GM12878 (cell line): ENCODE results near the gene COX17. TPM values are rescaled to one million over a fixed set of nuclear protein-coding genes. Genes with fewer than 3 reads are reported as not detected.

Experiments
- ATAC-seq: fragments of 200-7000 bp; cut with Tn5 transposase; 3 replicates; pipeline ENCODE4 v1.9.1; 2020; ENCODE audit warnings: mild to moderate bottlenecking, moderate library complexity
- BruUV-seq: library from RNA; stranded (reverse); fragments of 400-500 nt; replicated peaks from 2 replicates; lab custom pipeline; 2021; lab: Mats Ljungman, UMichigan
- CTCF ChIA-PET: fragments of 300-600 bp; sonication (Branson Sonifier 250); formaldehyde crosslinking; extraction: SDS; loops from one replicate; lab custom pipeline; 2021; ENCODE audit warnings: inconsistent platforms; lab: Yijun Ruan, JAX
- POLR2A ChIA-PET: fragments of 350-600 bp; formaldehyde crosslinking; extraction: SDS; loops from one replicate; lab custom pipeline; 2021; ENCODE audit warnings: inconsistent platforms; lab: Charles Lee
- RAD21 ChIA-PET: fragments of 300-600 bp; sonication (Branson Sonifier 250); formaldehyde crosslinking; loops from one replicate; lab custom pipeline; 2023; ENCODE audit warnings: antibody characterized with exemption; ENCODE audit not compliant: unreplicated experiment; lab: Charles Lee
- SMC1A ChIA-PET: fragments of 300-600 bp; sonication (Branson Sonifier 250); formaldehyde crosslinking; loops from one replicate; lab custom pipeline; 2023; ENCODE audit not compliant: unreplicated experiment, uncharacterized antibody; lab: Charles Lee
- DNase-seq: peaks from one replicate; pipeline ENCODE4 v3.0.0-alpha.2; 2011; ENCODE audit warnings: low read depth, low spot score
- FAIRE-seq: peaks from 3 replicates; lab custom pipeline; 2011; peaks lifted over from hg19 to GRCh38; lab: Jason Lieb, UNC
- H2AFZ ChIP-seq: 2 replicates; pipeline ENCODE4 v1.6.0; 2011; ENCODE audit warnings: low read depth, low read length, control low read depth; ENCODE audit not compliant: control insufficient read depth
- H3K27ac ChIP-seq: 2 replicates; pipeline ENCODE4 v1.5.1; 2011; ENCODE audit warnings: control low read depth; ENCODE audit not compliant: control insufficient read depth, insufficient read depth
- H3K27me3 ChIP-seq, 2 experiments: replicated peaks in 1 of 2; 2 replicates each; pipeline versions ENCODE4 v1.6.0 to v1.6.1; 2011; ENCODE audit warnings: low read length in 1 of 2; ENCODE audit not compliant: control insufficient read depth in 2 of 2, insufficient read depth in 2 of 2
- H3K36me3 ChIP-seq, 2 experiments: 2 replicates each; pipeline ENCODE4 v1.5.1; 2011; ENCODE audit warnings: low read length in 1 of 2; ENCODE audit not compliant: control insufficient read depth in 2 of 2, insufficient read depth in 2 of 2
- H3K4me1 ChIP-seq: 2 replicates; pipeline ENCODE4 v1.6.1; 2011; ENCODE audit warnings: mild to moderate bottlenecking, low read length, moderate library complexity, mixed read lengths; ENCODE audit not compliant: control insufficient read depth, insufficient read depth
- H3K4me2 ChIP-seq: 2 replicates; pipeline ENCODE4 v1.6.0; 2011; ENCODE audit warnings: control low read depth; ENCODE audit not compliant: control insufficient read depth, insufficient read depth
- H3K4me3 ChIP-seq: fragments of 200-600 bp; sonication (generic); 2 replicates; pipeline ENCODE4 v1.5.1; 2016
- H3K79me2 ChIP-seq: 2 replicates; pipeline ENCODE4 v1.6.0; 2011; ENCODE audit warnings: low read length; ENCODE audit not compliant: control insufficient read depth, insufficient read depth
- H3K9ac ChIP-seq: 2 replicates; pipeline ENCODE4 v1.8.0; 2011; ENCODE audit warnings: low read length, control low read depth, mixed read lengths; ENCODE audit not compliant: control insufficient read depth, insufficient read depth
- H3K9me3 ChIP-seq: replicated peaks from 3 replicates; pipeline ENCODE4 v1.5.1; 2011; ENCODE audit warnings: mild to moderate bottlenecking, low read length; ENCODE audit not compliant: control insufficient read depth, insufficient read depth
- H4K20me1 ChIP-seq: 2 replicates; pipeline ENCODE4 v1.6.0; 2011; ENCODE audit not compliant: control insufficient read depth, insufficient read depth
- CBX5 ChIP-seq: sonication (generic); IDR thresholded peaks from 2 replicates; pipeline ENCODE4 v1.6.1; 2016; ENCODE audit warnings: low read depth, moderate library complexity, mild to moderate bottlenecking, inconsistent platforms
- EZH2 ChIP-seq: IDR thresholded peaks from 2 replicates; pipeline ENCODE4 v1.6.1; 2012; ENCODE audit warnings: low read depth, mild to moderate bottlenecking, control low read depth, inconsistent platforms, low read length, borderline replicate concordance; ENCODE audit not compliant: control insufficient read depth
- FOXM1 ChIP-seq: IDR thresholded peaks from 2 replicates; pipeline ENCODE4 v1.6.1; 2012; ENCODE audit warnings: low read depth, mild to moderate bottlenecking, inconsistent platforms, low read length, moderate library complexity
- IKZF1 ChIP-seq: fragments of 450-650 bp; conservative IDR thresholded peaks from 2 replicates; pipeline ENCODE4 v1.6.1; 2017; ENCODE audit warnings: antibody characterized with exemption, mild to moderate bottlenecking
- IRF4 ChIP-seq: IDR thresholded peaks from 2 replicates; pipeline ENCODE4 v1.6.1; 2011; ENCODE audit warnings: low read depth, low read length
- KDM1A ChIP-seq: fragments of 200-600 bp; sonication (generic); IDR thresholded peaks from 2 replicates; pipeline ENCODE4 v1.6.1; 2016; ENCODE audit warnings: borderline replicate concordance
- LARP7 ChIP-seq: fragments of 450-650 bp; IDR thresholded peaks from 2 replicates; pipeline ENCODE4 v1.6.1; 2017; ENCODE audit warnings: mild to moderate bottlenecking
- PBX3 ChIP-seq: IDR thresholded peaks from 2 replicates; pipeline ENCODE4 v1.6.1; 2011; ENCODE audit warnings: mild to moderate bottlenecking, low read depth, low read length, moderate library complexity; ENCODE audit not compliant: insufficient replicate concordance
- PML ChIP-seq: IDR thresholded peaks from 2 replicates; pipeline ENCODE4 v1.6.1; 2012; ENCODE audit warnings: low read length, inconsistent platforms
- RAD21 ChIP-seq: IDR thresholded peaks from 2 replicates; pipeline ENCODE4 v1.6.1; 2011; ENCODE audit warnings: mild to moderate bottlenecking, low read depth, low read length, moderate library complexity; ENCODE audit not compliant: insufficient read depth
- SMAD1 ChIP-seq: fragments of 450-650 bp; IDR thresholded peaks from 2 replicates; pipeline ENCODE4 v1.6.1; 2018; ENCODE audit warnings: mild to moderate bottlenecking, low read depth; ENCODE audit not compliant: partially characterized antibody
- SMARCA5 ChIP-seq: fragments of 450-650 bp; IDR thresholded peaks from 2 replicates; pipeline ENCODE4 v1.6.1; 2017; ENCODE audit warnings: mild to moderate bottlenecking
- SMC3 ChIP-seq: IDR thresholded peaks from 2 replicates; pipeline ENCODE4 v1.6.1; 2011; ENCODE audit warnings: low read length, improper control_type of control experiment, borderline replicate concordance
- SREBF1 ChIP-seq: IDR thresholded peaks from 2 replicates; pipeline ENCODE4 v1.6.1; 2012; ENCODE audit warnings: mild to moderate bottlenecking, low read length
- ZNF274 ChIP-seq: IDR thresholded peaks from one replicate; pipeline ENCODE4 v1.8.0; 2011; ENCODE audit not compliant: insufficient read length, insufficient read depth
- ZNF384 ChIP-seq: IDR thresholded peaks from 2 replicates; pipeline ENCODE4 v1.6.1; 2012; ENCODE audit warnings: low read depth, mild to moderate bottlenecking, low read length, improper control_type of control experiment, borderline replicate concordance
- ZNF622 ChIP-seq: fragments of 450-650 bp; IDR thresholded peaks from 2 replicates; pipeline ENCODE4 v1.6.1; 2017; ENCODE audit warnings: mild to moderate bottlenecking, inconsistent platforms
- ZSCAN29 ChIP-seq: fragments of 450-650 bp; IDR thresholded peaks from 2 replicates; pipeline ENCODE4 v1.6.1; 2017; ENCODE audit warnings: mild to moderate bottlenecking, moderate library complexity
- WGBS: methylation state at CpG from one replicate; pipeline ENCODE4 v1.1.6; 2016; ENCODE audit warnings: low lambda C conversion rate; ENCODE audit not compliant: insufficient replicate concordance, insufficient coverage; ENCODE audit errors: missing lambda C conversion rate; 5-methylcytosine and 5-hydroxymethylcytosine counted together
- in situ Hi-C: fragments of 300-500 bp; cut with MboI; formaldehyde crosslinking; loops from 9 replicates; pipeline ENCODE4 v1.14.3; 2018; ENCODE audit warnings: mixed read lengths
- intact Hi-C: fragments of 100-400 bp; cut with micrococcal nuclease; formaldehyde crosslinking; loops from one replicate; pipeline ENCODE4 v1.14.2; 2022; ENCODE audit not compliant: unreplicated experiment
- polyA plus RNA-seq, 11 experiments: library from polyadenylated mRNA; depleted of rRNA in 4 of 11; unstranded in 6 of 11; stranded (reverse) in 5 of 11; fragments of >200 nt; fragmentation: Nextera tagmentation in 4 of 11; fragmentation: Illumina TruSeq in 1 of 11; extraction: Ambion mirVana in 4 of 11; extraction: Trizol in 1 of 11; gene quantifications; 1 replicate in 1 of 11; 2 replicates in 10 of 11; pipeline versions ENCODE4 v1.2.1 to v1.2.3, GENCODE V29; 2011 to 2016; ENCODE audit warnings: inconsistent platforms in 2 of 11, missing spikeins in 2 of 11, low read depth in 1 of 11
- total RNA-seq, 4 experiments: library from RNA; depleted of rRNA in 3 of 4; stranded (reverse); fragments of >200 nt in 3 of 4; fragmentation: Illumina TruSeq in 1 of 4; extraction: Trizol in 1 of 4; gene quantifications; 2 replicates each; pipeline versions ENCODE4 v1.2.1 to v1.2.3, GENCODE V29; 2013 to 2021
- TF ChIP-seq, protein P1 (sequence below), 3 experiments: IDR thresholded peaks in 2 of 3; conservative IDR thresholded peaks in 1 of 3; 2 replicates each; pipeline ENCODE4 v1.5.1; 2011; ENCODE audit warnings: low read depth in 3 of 3, low read length in 3 of 3, mild to moderate bottlenecking in 3 of 3, control low read depth in 2 of 3, moderate library complexity in 2 of 3, inconsistent platforms in 1 of 3, mixed read lengths in 1 of 3; ENCODE audit not compliant: control insufficient read depth in 2 of 3, insufficient read depth in 1 of 3; ENCODE audit errors: extremely low read depth in 1 of 3
- TF ChIP-seq, protein P2 (sequence below): IDR thresholded peaks from 2 replicates; pipeline ENCODE4 v1.6.1; 2011; ENCODE audit warnings: low read depth, mild to moderate bottlenecking, low read length, moderate library complexity, borderline replicate concordance; ENCODE audit errors: extremely low read depth
- TF ChIP-seq, protein P3 (sequence below): IDR thresholded peaks from 2 replicates; pipeline ENCODE4 v1.6.1; 2012; ENCODE audit warnings: low read depth, low read length, improper control_type of control experiment

COX17 gene
- total and polyA plus RNA-seq, 10 of the 15 experiments (the other 5 are each of a cell fraction or from before 2014, with no cell fraction given), result 111 to 717 (median 243) TPM

DNA sequence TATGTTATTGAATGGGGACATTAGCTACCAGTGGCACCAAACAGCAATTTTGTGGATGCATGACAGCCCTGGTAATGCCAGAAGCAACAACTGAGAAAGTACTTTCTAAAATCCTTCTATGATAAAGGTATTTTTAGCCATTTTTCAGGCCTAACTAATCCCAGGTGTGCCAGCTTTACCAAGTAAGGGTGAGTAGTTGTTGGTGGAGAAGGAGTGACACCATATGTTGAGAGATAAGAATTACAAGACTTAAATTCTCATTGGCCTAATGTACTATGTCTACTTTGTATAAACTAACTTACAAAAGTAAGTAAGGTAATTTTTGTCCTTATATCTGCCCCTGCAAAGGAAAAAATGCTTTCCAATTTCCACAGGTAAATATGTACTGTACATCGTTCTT, 4.1 kb upstream of the COX17 start:
- WGBS, result 0% methylated on average over 1 of the region's 1 CpG
- intact Hi-C loops, result loop anchor here (1.0 kb wide), 4 partner anchors 406 to 797 kb away; no protein-coding TSS in a partner anchor
- no TSS peak for BruUV-seq
- H4K20me1 ChIP-seq, result no peaks in the 10 kb centered on the region
- FAIRE-seq (peak; percentile 66), DNase-seq (no peak), ATAC-seq (peak; percentile 39)
- peaks cover 11% of the 10 kb centered on the region for H3K79me2 ChIP-seq
- H3K4me2 ChIP-seq, result no peak overlapping the region
- ChIA-PET CTCF (interaction anchor here (0.6 to 12.2 kb wide), 72 partner anchors 9 to 894 kb away, joined by 3 to 296 read pairs (median 5); partner anchors contain the start of genes B4GALT4, CD80, IGSF11 and TEX55), RAD21 (interaction anchor here (0.6 to 7.7 kb wide), 34 partner anchors 9 to 797 kb away, joined by 3 to 158 read pairs (median 5); partner anchors contain the start of genes B4GALT4, CD80, IGSF11 and TIMMDC1), POLR2A (interaction anchor here (1.1 to 8.3 kb wide), 7 partner anchors 15 to 355 kb away, joined by 3 to 104 read pairs (median 5); no protein-coding TSS in a partner anchor), SMC1A (interaction anchor here (0.7 to 14.0 kb wide), 58 partner anchors 8 to 801 kb away, joined by 3 to 329 read pairs (median 4); partner anchors contain the start of genes ARHGAP31, B4GALT4, CD80 and PLA1A)
- no peak overlapping the region for H3K9ac ChIP-seq
- peaks cover 6% of the 10 kb centered on the region for H3K4me1 ChIP-seq
- no peaks in the 10 kb centered on the region for H3K36me3 ChIP-seq
- H2AFZ ChIP-seq, result peak overlapping the region; percentile 6
- no peaks in the 10 kb centered on the region; the same call in 2 of the 3 replicates for H3K9me3 ChIP-seq
- no peak overlapping the region for H3K4me3 ChIP-seq
- in situ Hi-C loops, result loop anchor here (10.0 to 25.0 kb wide), 2 partner anchors 394 to 536 kb away; partner anchors contain the start of genes ARHGAP31 and TEX55
- no peak overlapping the region; the same call in 1 of the 2 replicates for H3K27ac ChIP-seq
- H3K27me3 ChIP-seq, result no peaks in the 10 kb centered on the region
- TF ChIP-seq LARP7 (no peak), ZNF622 (no peak), EZH2 (no peak), IKZF1 (no peak), FOXM1 (peak; percentile 64), RAD21 (peak; percentile 93), ZNF274 (no peak), PML (no peak), PBX3 (no peak), ZNF384 (no peak), SREBF1 (no peak), IRF4 (no peak), SMARCA5 (no peak), ZSCAN29 (no peak), KDM1A (no peak), SMAD1 (no peak), SMC3 (peak; percentile 93), CBX5 (0 out of 2 replicates have a peak, but pooled peaks have one; percentile 39)
- TF ChIP-seq, protein P1, sequence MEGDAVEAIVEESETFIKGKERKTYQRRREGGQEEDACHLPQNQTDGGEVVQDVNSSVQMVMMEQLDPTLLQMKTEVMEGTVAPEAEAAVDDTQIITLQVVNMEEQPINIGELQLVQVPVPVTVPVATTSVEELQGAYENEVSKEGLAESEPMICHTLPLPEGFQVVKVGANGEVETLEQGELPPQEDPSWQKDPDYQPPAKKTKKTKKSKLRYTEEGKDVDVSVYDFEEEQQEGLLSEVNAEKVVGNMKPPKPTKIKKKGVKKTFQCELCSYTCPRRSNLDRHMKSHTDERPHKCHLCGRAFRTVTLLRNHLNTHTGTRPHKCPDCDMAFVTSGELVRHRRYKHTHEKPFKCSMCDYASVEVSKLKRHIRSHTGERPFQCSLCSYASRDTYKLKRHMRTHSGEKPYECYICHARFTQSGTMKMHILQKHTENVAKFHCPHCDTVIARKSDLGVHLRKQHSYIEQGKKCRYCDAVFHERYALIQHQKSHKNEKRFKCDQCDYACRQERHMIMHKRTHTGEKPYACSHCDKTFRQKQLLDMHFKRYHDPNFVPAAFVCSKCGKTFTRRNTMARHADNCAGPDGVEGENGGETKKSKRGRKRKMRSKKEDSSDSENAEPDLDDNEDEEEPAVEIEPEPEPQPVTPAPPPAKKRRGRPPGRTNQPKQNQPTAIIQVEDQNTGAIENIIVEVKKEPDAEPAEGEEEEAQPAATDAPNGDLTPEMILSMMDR (IDR thresholded peaks at IDR 0.05 in 2 of 3, conservative IDR thresholded peaks at IDR 0.05 in 1 of 3; ENCODE audit: control insufficient read depth in 2 of 3, extremely low read depth in 1 of 3, insufficient read depth in 1 of 3, low read depth in 3 of 3, low read length in 3 of 3), result peak; percentile 51 to 83 (median 57); a peak in 4 of 6 replicates
- TF ChIP-seq, protein P2, sequence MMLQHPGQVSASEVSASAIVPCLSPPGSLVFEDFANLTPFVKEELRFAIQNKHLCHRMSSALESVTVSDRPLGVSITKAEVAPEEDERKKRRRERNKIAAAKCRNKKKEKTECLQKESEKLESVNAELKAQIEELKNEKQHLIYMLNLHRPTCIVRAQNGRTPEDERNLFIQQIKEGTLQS, result no peak
- TF ChIP-seq, protein P3, sequence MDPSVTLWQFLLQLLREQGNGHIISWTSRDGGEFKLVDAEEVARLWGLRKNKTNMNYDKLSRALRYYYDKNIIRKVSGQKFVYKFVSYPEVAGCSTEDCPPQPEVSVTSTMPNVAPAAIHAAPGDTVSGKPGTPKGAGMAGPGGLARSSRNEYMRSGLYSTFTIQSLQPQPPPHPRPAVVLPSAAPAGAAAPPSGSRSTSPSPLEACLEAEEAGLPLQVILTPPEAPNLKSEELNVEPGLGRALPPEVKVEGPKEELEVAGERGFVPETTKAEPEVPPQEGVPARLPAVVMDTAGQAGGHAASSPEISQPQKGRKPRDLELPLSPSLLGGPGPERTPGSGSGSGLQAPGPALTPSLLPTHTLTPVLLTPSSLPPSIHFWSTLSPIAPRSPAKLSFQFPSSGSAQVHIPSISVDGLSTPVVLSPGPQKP, result no peak
